ENCODE results near the gene RNGTT.
"Not testable (repeated sequence)": the region's sequence is repeated elsewhere in the genome, so short reads cannot be mapped to it uniquely, and the experiment has no call there.

RNGTT gene

DNA sequence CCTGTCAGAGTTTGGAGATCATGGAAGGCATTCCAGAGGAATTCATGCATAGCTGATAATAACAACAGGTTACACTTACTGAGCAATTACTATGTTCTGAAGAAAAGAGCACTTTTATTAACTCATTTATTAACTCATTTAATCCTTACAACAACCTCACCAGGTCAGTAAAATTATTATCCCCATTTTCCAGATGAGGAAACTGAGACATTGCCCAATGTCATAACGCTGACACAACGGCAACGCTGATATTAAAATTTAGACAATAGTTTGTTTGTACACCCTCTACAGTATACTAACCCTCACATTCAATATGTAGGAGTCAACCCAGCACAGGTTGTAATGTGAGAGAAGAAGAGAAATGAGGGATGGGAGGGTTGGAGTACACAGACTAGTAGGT is 105.0 kb downstream of the RNGTT start:
- no peak for DNase-seq

DNA sequence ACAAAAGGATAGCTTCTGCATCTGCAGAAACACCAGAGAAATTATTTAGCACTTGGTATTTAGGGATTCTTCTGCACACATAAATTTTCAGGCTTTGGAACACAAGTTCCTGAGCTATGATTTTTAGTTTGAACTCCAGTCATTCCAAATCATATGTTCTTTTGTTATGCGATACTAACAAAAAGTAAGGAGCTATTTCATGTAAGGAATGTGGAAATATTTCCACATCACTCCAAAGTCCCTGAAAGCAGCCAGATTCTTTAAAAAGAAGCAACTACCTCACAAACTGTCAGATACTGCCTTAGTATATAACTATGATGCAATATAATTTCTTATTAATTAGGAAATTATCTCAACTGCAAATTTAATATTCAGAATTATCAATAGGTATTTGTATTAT is 106.9 kb downstream of the RNGTT start:
- no peak for DNase-seq

DNA sequence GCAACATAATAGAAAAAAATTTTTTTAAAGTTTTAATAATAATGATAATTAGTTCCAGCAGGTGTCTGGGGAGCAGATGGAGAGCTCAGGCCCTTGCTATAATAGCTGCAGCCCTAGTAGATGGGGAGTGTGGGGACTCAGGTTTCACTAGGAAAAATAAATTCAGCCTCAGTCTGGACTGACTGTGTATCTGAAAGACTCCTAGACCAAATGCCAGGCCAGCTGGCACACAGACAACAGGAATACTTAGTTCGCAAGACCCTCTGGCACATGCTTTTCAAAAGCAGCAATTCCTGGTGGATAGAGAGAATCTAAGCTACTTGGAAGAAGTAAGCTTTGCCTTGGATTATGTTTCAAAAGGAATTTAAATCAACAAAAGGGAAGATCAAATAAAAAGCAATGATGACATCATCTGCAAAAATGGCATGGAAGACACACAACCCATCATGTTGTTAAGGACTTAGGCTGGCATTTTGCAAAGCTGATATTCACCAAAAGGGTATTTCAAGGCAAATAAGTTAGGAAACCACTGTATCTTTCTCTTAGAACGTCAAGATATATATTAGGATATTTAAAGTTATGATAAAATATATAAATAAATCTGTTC is 107.8 kb downstream of the RNGTT start:
- no peak for DNase-seq

DNA sequence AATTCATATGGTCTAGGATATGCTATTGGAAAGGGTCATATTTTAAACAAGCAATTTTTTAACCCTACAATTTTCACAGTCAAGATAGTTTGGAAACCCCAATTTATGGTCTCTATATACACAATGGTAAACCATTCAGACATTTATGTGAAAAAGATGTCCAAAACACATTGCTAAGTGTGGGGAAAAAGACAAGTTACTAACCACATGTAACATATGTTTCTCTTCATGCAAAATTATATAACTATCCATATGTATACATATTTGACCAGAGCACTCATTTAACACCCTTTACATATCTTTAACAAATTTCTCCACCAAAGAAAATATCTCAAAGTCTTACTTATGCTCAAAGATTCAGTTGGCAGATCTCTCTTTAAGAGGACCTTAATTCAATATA is 110.6 kb downstream of the RNGTT start:
- no peak for DNase-seq

DNA sequence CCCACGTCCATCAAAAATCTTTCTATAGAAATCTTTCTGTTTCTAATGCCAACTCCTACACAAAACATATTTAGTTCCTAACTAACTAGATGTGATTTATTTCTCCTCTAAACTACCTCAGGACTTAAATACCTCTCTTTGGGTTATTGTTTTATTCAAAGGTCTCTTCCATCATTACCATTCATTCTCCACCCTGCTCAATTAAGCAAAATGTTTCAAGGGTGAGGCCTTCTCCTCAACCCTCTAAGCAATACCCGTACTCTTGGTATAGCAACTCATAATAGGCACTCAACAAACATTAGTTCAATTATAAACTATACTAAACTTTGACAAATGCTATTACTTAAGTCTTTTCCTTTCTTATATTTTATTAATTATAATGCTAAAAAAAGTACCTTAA is 111.4 kb downstream of the RNGTT start:
- DNase-seq = no peak

DNA sequence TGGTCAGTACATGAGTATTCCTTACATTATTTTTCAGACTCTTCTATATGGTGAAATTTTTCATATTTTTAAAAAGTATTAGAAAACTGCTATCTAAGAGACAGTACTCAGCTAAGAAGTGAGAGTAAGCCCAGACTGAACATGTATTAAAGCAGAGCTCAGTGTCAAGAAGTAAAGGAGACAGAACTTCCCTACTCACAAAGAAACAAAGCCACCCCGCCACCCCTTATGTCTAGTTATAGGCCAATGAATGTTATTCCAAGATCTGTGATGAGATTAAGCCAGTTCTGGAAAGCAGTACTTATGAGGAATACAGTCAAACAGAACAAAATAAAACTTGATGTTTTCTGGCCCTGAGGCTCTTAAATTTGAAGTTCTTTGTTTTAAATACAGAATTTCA is 114.5 kb downstream of the RNGTT start:
- DNase-seq = no peak

DNA sequence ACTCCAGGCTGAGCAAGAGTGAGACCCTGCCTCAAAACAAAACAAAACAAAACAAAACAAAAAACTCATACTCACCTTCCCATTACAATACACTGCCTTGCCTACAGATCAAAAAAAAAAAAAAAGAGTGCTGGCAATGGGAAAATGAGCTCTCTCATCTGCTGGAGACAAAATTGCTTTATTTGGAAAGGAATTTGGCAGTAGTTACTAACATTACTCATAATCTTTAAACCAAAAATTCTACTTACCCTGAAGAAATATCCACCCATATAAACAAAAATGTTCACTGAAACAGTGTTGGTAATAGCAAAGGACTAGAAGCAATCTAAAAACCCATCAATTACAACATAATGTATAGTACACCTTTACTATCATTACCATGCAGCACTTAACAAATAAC is 120.4 kb downstream of the RNGTT start:
- no peak for DNase-seq

DNA sequence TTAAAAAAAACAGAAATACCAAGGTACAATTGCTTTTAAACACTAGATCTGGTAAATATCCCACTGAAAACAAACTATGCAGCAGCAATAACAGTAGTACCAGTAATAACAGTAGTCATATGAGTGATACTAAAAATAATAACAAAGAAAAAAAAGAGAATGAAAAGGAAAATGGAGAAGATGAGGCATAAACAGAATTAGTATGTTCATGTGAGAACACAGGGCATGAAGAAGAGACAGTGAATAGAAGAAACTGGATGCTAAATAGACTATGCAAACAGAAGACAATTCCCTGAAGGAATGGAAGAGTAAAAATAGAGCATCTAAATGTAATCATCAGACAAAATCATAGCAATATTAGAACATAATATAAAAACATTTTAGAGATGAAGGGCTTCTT is 121.1 kb downstream of the RNGTT start:
- DNase-seq = no peak

DNA sequence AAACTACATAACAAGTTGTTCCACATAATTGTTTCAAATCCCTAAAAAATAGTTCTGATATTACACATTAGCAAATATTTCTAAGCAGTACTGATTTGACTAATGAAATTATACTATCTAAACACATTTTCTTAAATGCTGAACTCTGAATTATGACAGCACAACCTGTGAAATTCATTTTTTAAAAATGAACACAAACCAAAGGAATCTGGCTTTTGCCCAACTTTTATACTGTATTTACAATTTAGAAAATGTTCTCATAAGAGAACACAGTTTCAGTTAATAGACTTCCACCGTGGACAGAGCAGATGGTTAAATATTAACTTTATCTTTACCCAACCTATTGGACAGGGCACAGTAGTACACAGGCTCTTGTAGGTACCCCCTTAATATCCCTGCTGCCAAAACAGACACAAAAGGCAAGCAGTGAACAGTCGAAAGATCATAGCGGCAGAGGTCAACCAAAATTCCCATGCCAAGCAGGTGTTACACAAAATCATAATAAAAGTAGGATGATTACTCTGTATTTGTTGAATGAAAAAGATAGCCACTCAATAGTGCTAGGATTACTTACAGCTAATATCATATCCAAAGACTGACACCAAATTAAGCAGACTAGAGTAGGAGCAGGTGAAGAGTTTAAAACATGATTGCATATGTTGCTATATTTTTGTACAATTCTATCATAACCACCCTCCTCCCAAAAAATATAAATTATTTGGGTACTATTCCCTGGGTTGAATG is 122.5 kb downstream of the RNGTT start:
- no peak for DNase-seq

DNA sequence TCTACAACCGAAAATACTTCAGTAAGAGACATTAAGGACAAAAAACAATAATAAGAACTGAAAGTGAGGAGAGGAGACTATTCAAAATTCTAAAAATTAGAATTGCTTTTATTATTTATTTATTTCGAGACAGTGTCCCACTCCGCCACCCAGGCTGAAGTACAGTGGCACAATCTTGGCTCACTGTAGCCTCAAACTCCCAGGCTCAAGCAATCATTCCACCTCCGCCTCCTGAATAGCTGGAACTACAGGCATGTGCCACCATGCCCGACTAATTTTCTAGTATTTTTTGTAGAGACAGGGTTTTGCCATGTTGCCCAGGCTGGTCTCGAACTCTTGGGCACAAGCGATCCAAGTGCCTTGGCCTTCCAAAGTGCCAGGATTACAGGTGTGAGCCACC is 123.1 kb downstream of the RNGTT start:
- no peak for DNase-seq

DNA sequence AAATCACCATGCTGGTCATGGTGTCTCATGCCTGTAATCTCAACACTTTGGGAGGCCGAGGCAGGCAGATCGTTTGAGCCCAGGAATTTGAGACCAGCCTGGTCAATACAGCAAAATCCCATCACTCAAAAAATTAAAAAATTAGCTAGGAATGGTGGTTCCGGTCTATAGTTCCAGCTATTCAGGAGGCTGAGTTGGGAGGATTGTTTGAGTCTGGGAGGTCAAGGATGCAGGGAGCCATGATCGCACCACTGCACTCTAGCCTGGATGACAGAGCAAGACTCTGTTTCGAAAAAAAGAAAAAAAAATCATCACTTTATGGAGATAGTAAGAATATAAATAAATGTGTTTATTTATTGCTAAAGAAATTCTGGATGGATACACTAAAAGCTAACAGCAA is 124.1 kb downstream of the RNGTT start:
- no peak for DNase-seq

DNA sequence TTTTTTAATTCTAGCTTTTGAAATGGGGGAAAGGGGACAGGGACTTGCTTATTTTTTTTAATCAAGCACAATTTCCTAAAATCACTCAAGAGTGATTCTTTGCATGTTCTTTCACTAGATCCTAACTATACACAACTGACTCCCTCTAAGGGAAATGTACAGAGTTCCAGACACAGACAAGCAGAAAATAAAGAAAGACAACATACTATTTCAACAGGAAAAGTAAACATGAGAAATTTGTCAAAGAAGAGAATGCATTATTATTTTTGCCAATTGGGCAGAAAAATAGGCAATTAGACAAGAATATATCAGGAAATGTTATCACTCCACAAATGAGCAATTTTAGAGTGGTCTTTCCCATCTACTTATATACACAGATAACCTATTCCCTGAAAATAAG is 128.2 kb downstream of the RNGTT start:
- DNase-seq = no peak

DNA sequence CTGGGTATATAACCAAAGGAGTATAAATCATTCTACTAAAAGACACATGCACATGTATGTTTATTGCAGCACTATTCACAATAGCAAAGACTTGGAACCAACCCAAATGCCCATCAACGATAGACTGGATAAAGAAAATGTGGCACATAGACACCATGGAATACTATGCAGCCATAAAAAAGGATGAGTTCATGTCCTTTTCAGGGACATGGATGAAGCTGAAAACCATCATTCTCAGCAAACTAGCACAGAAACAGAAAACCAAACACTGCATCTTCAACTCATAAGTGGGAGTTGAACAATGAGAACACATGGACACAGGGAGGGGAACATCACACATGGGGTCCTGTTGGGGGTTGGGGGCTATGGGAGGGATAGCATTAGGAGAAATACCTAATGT is 130.3 kb downstream of the RNGTT start:
- not testable (repeated sequence) for DNase-seq

DNA sequence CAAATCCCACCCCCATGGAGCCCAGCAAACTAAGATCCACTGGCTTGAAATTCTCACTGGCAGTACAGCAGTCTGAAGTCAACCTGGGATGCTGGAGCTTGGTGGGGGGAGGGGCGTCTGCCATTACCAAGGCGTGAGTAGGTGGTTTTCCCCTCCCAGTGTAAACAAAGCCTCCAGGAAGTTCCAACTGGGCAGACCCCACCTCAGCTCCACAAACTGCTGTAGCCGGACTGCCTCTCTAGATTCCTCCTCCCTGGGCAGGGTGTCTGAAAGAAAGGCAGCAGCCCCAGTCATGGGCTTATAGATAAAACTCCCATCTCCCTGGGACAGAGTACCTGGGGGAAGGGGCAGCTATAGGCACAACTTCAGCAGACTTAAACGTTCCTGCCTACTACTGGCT is 135.8 kb downstream of the RNGTT start:
- DNase-seq = not testable (repeated sequence)

DNA sequence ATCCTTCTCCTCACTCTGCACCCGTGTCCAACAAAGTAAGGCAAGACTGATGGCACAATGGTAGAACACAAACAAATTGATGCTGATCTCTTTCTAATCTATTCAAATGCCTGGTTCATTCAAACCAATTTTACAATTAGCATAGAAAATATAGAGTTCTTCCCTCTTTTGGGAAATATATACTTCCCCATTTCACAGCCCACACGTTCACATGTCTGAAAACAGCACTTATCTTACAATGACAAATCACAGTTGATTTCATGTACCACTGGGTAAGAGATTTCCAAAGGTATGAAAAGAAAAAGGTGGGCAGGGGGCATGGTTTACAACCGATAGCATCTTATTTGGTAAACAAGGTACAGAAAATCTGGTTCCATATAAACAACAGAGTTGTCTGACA is 137.6 kb downstream of the RNGTT start:
- no peak for DNase-seq

DNA sequence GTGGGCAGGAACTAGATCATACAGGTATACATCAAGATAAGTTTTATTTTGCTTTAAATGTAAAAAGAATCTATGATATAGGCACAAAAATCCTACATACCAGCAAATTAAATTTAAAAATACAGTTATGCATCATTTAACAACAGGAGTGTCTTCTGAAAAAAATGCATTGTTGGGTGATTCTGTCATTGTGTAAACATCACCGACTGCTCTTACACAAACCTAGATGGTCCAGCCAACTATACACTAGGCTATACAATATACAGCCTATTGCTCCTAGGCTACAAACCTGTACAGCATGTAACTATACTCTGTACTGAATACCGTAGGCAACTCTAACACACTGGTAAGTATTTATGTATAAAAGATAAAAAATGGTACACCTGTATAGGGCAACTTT is 139.4 kb downstream of the RNGTT start:
- DNase-seq = no peak

DNA sequence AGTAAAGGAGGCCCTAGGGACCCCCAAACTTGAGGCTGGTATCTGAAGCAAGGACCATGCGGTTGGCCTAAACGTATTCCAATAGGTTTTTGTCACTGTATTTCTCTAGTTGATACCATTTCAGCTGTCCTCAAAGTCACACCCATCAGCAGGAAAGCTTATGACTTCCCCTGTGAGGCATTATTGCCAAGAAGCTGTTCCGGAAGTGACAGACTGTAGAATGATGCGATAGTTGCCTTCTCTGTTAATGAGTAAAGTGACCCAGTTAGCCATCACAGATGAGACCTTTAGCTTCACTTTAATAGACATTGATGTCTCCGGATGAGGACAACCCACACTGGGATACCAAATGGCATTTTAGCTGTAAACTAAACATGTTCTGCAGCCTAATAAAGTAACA is 147.9 kb downstream of the RNGTT start:
- DNase-seq = no peak

DNA sequence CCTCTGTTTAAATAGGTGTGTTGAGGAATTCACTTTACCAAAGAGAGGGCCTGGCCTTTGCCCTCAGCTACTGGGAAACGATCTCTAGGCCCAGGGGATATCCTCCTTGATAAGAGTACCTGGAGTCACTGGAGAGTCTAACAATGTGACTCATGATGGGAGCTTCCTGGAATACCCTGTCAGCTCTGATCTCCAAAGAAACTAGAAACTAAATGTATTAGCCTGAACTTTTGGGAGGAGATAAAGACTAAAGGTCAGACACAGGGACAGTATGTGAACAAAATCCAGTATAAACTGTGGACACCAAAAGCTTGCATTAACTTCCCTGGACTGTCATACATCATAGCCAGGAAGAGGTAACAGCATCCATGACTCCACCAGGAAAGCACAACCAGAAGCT is 148.5 kb downstream of the RNGTT start:
- DNase-seq = no peak

DNA sequence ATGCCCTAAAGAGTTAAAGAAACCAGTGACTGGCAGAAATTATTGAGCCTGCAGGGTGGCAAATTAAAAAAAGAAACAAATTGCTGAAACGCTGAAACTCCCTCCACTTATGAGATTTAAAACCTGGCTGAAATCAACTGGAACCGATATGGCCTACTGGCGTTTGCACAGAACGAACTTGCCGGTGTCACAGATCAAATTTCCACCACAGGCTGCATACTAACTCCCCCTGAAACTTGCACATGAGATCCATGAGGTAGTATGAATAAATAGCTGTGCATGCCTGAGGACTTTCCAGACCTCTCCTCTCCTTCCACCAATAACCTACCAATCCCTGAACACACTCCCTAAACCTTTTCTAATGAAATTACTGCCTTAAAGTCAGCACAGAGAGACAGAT is 150.4 kb downstream of the RNGTT start:
- no peak for DNase-seq

DNA sequence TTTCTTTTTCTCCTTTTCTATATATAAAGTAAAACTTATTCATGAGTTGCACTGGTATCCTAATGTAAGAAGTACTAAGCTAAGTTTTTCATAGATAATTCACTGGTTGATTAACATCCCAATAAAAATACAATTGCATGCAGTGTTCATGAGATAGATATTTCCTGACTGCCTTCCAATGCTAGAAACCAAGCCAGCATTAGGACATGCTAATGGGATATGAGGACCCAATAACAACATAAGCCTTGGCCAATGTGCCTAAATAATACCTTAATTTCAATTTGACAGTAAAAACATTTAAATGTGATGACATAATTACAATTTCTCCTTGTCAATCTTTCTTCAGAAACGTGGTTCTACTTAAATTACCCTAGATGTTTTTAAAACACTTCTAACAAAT is 152.7 kb downstream of the RNGTT start:
- DNase-seq = no peak

DNA sequence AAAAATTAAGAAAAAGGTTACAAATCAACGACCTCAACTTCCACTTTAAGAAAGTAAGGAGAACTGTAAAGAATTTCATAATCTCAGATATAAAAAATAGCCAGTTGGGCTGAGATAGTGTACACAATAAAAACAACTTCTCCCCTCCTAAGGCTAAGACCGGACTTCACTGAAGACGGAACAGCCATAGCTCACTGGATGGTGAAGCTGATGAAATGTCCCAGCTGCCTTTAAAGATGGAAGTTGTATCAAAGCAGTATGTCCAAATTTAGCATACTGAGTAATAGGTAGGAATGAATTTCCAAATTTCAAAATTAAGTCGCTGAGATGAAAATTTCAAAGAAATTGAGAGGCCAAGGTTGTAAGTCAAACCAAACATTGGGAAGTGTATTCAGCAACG is 153.3 kb downstream of the RNGTT start:
- no peak for DNase-seq

DNA sequence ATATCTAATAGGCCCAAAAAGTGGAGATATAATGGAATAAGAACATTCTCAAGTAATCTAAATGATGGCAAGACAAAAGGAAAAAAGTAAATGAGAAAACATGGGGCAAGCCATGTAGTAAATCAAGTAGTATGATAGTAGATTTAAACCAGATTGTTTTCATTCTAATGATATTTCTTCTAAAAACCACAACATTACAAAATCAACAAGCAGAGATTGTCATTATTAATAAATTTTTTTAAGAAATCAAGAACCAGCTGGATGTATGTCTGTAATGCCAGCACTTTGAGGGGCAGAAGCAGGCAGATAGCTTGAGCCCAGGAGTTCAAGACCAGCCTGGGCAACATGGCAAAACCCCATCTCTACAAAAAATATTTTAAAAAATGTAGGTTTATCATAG is 155.0 kb downstream of the RNGTT start:
- DNase-seq = no peak

DNA sequence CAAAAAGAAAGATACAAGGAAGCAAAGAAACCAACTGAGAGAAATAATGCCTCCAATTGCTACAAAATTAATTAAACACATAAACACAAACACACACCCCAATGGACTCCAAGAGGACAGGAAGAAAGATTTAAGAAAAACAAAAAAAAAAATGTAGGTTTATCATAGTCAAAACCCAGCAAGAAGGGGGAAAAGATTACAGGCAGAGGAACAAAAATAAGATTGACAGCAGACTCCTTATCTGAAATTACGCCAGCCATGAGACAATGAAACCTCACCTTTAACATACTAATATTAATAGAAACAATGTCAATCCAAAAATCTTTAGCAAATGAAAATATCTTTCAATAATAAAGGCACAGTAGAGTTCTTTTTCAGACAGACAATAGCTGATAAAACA is 155.8 kb downstream of the RNGTT start:
- DNase-seq = no peak

DNA sequence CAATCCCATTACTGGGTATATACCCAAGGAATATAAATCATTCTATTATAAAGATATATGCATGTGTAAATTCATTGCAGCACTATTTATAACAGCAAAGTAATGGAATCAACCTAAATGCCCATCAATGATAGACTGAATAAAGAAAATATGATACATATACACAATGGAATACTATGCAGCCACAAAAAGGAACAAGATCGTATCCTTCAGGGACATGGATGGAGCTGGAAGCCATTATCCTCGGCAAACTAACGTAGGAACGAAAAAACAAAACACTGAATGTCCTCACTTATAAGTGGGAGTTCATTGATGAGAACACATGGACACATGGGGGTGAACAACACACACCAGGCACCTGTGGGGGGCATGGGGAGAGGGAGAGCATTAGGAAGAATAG is 156.7 kb downstream of the RNGTT start:
- no peak for DNase-seq

DNA sequence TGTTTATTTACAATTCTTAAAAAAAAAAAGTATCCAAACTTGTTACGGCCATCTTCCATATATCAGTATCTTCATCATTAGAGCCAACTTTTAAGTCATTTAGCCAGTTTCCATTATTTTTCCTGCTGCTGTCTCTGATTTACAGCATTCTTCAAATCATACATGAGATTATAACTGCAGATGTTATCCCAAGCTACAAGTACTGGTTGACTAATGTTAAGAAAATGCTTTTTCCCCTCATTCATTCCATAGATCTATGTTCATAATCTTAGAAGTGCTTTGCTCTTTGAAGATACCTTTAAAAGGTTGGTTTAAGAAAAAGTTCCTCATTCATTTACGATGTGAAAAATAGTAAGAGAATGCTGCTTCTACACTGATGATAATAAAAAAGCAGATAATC is 158.7 kb downstream of the RNGTT start:
- DNase-seq = no peak

Data from activated CD4-positive, alpha-beta T cell treated with anti-CD3 and anti-CD28 coated beads, Interleukin-2, Interleukin-6, amounts not matched to agents 100 ng/mL and 50 ng/mL, durations not matched to agents 16 hours and 8 hours (primary cell).